ENCODE results near the gene STK39. TPM values are rescaled to one million over a fixed set of nuclear protein-coding genes. Genes with fewer than 3 reads are reported as not detected.
"Not testable (repeated sequence)": the region's sequence is repeated elsewhere in the genome, so short reads cannot be mapped to it uniquely, and the experiment has no call there.

The STK39 gene
- total RNA-seq = 10 to 100 TPM; 27.0 to 27.1 TPM

- Mint-ChIP-seq H3K4me1 (peaks cover 31% of the 10 kb centered on the region), H3K27ac (peak within 1 kb of the TSS; percentile 93), H3K9me3 (no peaks in the 10 kb centered on the region), H3K27me3 (peaks cover 10% of the 10 kb centered on the region), H3K36me3 (peaks cover 13% of the 10 kb centered on the region), H3K4me3 (peak within 1 kb of the TSS; percentile 92)
- peak; percentile 83 for DNase-seq
Measured at GRCh38 chr2:168247341-168248261, at the start of gene STK39. Gene STK39 (minus strand): TSS chr2:168247595. CDS start chr2:168247435, 160 bp downstream.

DNA sequence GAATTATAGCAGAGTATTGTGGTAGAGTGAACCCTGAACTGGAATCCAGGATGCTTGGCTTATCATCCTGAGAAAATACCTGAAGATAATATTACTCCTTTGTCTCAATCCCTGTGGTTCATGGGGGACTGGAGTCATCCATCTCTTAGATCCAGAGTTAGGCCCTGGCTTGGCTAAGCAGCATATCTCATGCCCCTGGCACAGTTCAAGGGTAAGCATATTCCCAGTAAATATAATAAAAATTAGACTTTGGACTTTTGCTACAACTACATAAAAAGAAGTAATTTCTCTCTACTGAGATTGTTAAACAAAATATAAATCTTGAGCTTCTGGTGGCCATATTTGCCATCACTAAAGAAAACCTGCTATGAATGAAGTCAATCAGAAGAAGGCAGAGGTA lies 47.7 kb upstream of the STK39 start:
- H3K27ac Mint-ChIP-seq = no peak overlapping the region
- no peaks in the 10 kb centered on the region for H3K36me3 Mint-ChIP-seq
- no peaks in the 10 kb centered on the region for H3K27me3 Mint-ChIP-seq
- DNase-seq = no peak
- H3K4me3 Mint-ChIP-seq = no peak overlapping the region
- H3K4me1 Mint-ChIP-seq = no peaks in the 10 kb centered on the region
- no peaks in the 10 kb centered on the region for H3K9me3 Mint-ChIP-seq

- Mint-ChIP-seq H3K9me3 (no peaks in the 10 kb centered on the region), H3K4me3 (no peak overlapping the region), H3K36me3 (no peaks in the 10 kb centered on the region), H3K27me3 (no peaks in the 10 kb centered on the region), H3K4me1 (no peaks in the 10 kb centered on the region), H3K27ac (no peak overlapping the region)
- no peak for DNase-seq
Measured at GRCh38 chr2:168294409-168294808, 47.0 kb upstream of the STK39 start.

DNA sequence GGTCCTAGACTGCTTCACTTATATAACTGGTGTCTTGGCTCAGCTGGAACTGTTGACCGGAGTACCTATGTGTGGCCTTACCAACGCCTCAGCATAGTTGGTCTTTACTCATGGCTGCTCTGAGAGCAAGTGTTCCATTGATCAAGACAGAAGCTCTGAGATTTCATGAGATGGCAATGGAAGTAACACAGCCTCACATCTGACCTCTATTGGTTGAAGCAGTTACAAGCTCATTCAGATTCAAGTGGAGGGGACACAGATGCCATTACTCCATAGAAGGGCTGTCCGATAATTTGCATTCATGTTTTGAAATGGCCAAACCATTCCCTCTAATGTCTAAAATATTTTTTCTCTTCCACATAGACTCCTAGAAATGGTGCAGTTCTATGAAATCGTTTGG lies 46.4 kb upstream of the STK39 start:
- DNase-seq = no peak
- Mint-ChIP-seq H3K27me3 (no peaks in the 10 kb centered on the region), H3K4me3 (no peak overlapping the region), H3K4me1 (no peaks in the 10 kb centered on the region), H3K27ac (no peak overlapping the region), H3K36me3 (no peaks in the 10 kb centered on the region), H3K9me3 (no peaks in the 10 kb centered on the region)

- no peaks in the 10 kb centered on the region for H3K36me3 Mint-ChIP-seq
- DNase-seq = no peak
Measured at GRCh38 chr2:168290391-168290790, 43.0 kb upstream of the STK39 start.

DNA sequence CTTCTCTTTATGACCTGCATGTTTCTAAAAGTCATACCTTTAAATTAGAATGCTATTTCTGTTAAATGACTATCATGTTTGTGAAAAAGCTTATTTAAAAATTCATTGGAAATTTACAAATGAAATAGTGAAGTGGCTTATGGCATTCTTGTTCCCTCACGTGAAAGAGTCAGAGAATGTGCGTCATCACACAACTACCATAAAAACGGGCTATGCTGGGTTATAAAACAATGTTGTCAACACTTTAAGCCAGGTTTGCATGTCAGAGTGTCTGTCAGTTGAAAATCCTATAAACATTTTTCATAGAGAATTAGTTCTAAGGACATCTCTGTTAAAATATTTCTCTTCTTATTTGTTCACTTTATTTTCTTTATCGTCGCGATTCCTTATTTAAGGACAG lies 42.5 kb upstream of the STK39 start:
- H3K4me3 Mint-ChIP-seq = no peak overlapping the region
- no peak for DNase-seq
- no peaks in the 10 kb centered on the region for H3K9me3 Mint-ChIP-seq
- H3K27ac Mint-ChIP-seq = no peak overlapping the region
- H3K27me3 Mint-ChIP-seq = no peaks in the 10 kb centered on the region
- H3K4me1 Mint-ChIP-seq = no peaks in the 10 kb centered on the region
- H3K36me3 Mint-ChIP-seq = no peaks in the 10 kb centered on the region

More at GRCh38 chr2:168290391-168290790, 43.0 kb upstream of the STK39 start:
- Mint-ChIP-seq H3K27me3 (no peaks in the 10 kb centered on the region), H3K4me1 (no peaks in the 10 kb centered on the region), H3K9me3 (no peaks in the 10 kb centered on the region), H3K4me3 (no peak overlapping the region), H3K27ac (no peak overlapping the region)

DNA sequence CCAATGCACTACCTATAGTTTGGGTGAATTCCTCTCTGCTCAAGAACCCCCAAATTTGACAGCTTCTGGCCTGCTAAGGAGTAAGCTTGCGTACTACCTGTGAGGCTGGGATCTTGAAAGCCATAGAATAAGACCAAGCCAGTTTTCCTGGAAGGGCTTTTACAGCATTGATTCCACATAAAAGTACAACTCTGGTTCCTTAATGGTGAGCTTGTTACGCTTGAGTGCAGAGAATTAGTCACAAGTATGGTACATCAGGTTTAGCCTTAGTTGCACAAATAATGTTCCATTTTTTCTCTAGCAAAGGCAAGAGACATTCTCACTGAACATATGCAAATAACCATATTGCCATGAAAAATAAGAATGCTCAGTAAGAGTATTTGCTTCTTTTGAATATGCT lies 39.1 kb upstream of the STK39 start:
- no peaks in the 10 kb centered on the region for H3K36me3 Mint-ChIP-seq
- H3K27ac Mint-ChIP-seq = no peak overlapping the region
- H3K4me3 Mint-ChIP-seq = no peak overlapping the region
- DNase-seq = no peak
- no peaks in the 10 kb centered on the region for H3K9me3 Mint-ChIP-seq
- H3K27me3 Mint-ChIP-seq = no peaks in the 10 kb centered on the region
- no peaks in the 10 kb centered on the region for H3K4me1 Mint-ChIP-seq

- DNase-seq = no peak
- H3K4me1 Mint-ChIP-seq = no peaks in the 10 kb centered on the region
- no peaks in the 10 kb centered on the region for H3K9me3 Mint-ChIP-seq
- H3K27me3 Mint-ChIP-seq = peaks cover 5% of the 10 kb centered on the region
- no peaks in the 10 kb centered on the region for H3K36me3 Mint-ChIP-seq
- no peak overlapping the region for H3K4me3 Mint-ChIP-seq
- no peak overlapping the region for H3K27ac Mint-ChIP-seq
Measured at GRCh38 chr2:168278424-168278888, 31.1 kb upstream of the STK39 start.

- H3K4me1 Mint-ChIP-seq = no peaks in the 10 kb centered on the region
- H3K4me3 Mint-ChIP-seq = no peak overlapping the region
- peaks cover 5% of the 10 kb centered on the region for H3K27me3 Mint-ChIP-seq
- H3K36me3 Mint-ChIP-seq = no peaks in the 10 kb centered on the region
- H3K27ac Mint-ChIP-seq = no peak overlapping the region
- H3K9me3 Mint-ChIP-seq = no peaks in the 10 kb centered on the region
- DNase-seq = no peak
Measured at GRCh38 chr2:168277276-168277675, 29.9 kb upstream of the STK39 start.

DNA sequence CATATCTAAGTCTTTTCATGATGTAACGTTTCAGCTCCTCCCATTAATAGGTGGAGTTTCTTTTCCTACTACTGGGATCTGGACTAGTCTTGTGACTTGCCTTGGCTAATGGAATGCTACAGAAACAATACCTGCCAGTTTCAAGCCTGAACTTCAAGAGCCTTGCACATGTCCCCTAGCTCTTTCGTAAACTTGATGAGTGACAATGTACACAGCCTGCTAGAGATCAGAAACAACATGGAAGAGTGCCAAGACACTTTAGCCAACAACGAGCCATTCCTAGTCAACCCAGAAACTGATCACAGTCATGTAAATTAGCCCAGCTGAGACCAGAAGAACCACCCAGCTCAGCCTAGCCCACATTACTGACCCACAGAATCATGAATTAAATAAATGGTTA lies 24.8 kb upstream of the STK39 start:
- no peak for DNase-seq
- no peak overlapping the region for H3K27ac Mint-ChIP-seq
- H3K4me3 Mint-ChIP-seq = no peak overlapping the region
- no peaks in the 10 kb centered on the region for H3K27me3 Mint-ChIP-seq
- H3K4me1 Mint-ChIP-seq = no peaks in the 10 kb centered on the region
- no peaks in the 10 kb centered on the region for H3K9me3 Mint-ChIP-seq
- no peaks in the 10 kb centered on the region for H3K36me3 Mint-ChIP-seq

GRCh38 chr2:168262926-168263325 lies 15.5 kb upstream of the STK39 start:
- H3K4me1 Mint-ChIP-seq, DNase-seq, H3K27ac Mint-ChIP-seq, H3K4me3 Mint-ChIP-seq, H3K36me3 Mint-ChIP-seq, H3K27me3 Mint-ChIP-seq: not testable (repeated sequence)
- peaks cover 16% of the 10 kb centered on the region for H3K9me3 Mint-ChIP-seq

GRCh38 chr2:168256448-168256847 lies 9.1 kb upstream of the STK39 start:
- Mint-ChIP-seq H3K4me1 (no peaks in the 10 kb centered on the region), H3K4me3 (no peak overlapping the region), H3K27ac (no peak overlapping the region)

GRCh38 chr2:168255866-168256265 lies 8.5 kb upstream of the STK39 start:
- no peak overlapping the region for H3K27ac Mint-ChIP-seq
- H3K27me3 Mint-ChIP-seq = peaks cover 3% of the 10 kb centered on the region
- H3K9me3 Mint-ChIP-seq = peaks cover 16% of the 10 kb centered on the region
- H3K4me1 Mint-ChIP-seq = no peaks in the 10 kb centered on the region
- H3K4me3 Mint-ChIP-seq = no peak overlapping the region
- H3K36me3 Mint-ChIP-seq = peaks cover 1% of the 10 kb centered on the region
- no peak for DNase-seq

More at GRCh38 chr2:168256448-168256847, 9.1 kb upstream of the STK39 start:
- no peak for DNase-seq
- Mint-ChIP-seq H3K36me3 (peaks cover 1% of the 10 kb centered on the region), H3K9me3 (peaks cover 16% of the 10 kb centered on the region), H3K27me3 (peaks cover 1% of the 10 kb centered on the region)

GRCh38 chr2:168255103-168255502 lies 7.7 kb upstream of the STK39 start:
- peaks cover 1% of the 10 kb centered on the region for H3K36me3 Mint-ChIP-seq
- H3K27ac Mint-ChIP-seq = no peak overlapping the region
- no peaks in the 10 kb centered on the region for H3K4me1 Mint-ChIP-seq
- no peak for DNase-seq
- peaks cover 3% of the 10 kb centered on the region for H3K27me3 Mint-ChIP-seq
- no peak overlapping the region for H3K4me3 Mint-ChIP-seq
- H3K9me3 Mint-ChIP-seq = peaks cover 16% of the 10 kb centered on the region

- Mint-ChIP-seq H3K9me3 (peaks cover 12% of the 10 kb centered on the region), H3K4me1 (no peaks in the 10 kb centered on the region), H3K36me3 (peaks cover 1% of the 10 kb centered on the region), H3K27ac (no peak overlapping the region), H3K4me3 (no peak overlapping the region), H3K27me3 (peaks cover 3% of the 10 kb centered on the region)
- no peak for DNase-seq
Measured at GRCh38 chr2:168254158-168254935, 7.0 kb upstream of the STK39 start.

Data from activated naive CD8-positive, alpha-beta T cell treated with anti-CD3 and anti-CD28 coated beads for 36 hours (primary cell).